Breast epithelium (tissue), 3 donors: ENCODE measurements around the gene FTCDNL1.

ENCODE experiments used
- CTCF ChIP-seq, 3 donors: fragments of 450-650 bp; IDR thresholded peaks; one replicate each; pipeline ENCODE4 v1.5.1; 2016 to 2017; ENCODE audit warnings: antibody characterized with exemption in 3 of 3, mild to moderate bottlenecking in 3 of 3, moderate library complexity in 3 of 3
- POLR2A ChIP-seq: fragments of 450-650 bp; IDR thresholded peaks from one replicate; pipeline ENCODE4 v1.6.1; 2016; ENCODE audit warnings: antibody characterized with exemption, mild to moderate bottlenecking, moderate library complexity
- POLR2AphosphoS5 ChIP-seq, 3 donors: sonication (generic); formaldehyde crosslinking; IDR thresholded peaks; one replicate each; pipeline ENCODE4 v1.6.1; 2017; ENCODE audit warnings: antibody characterized with exemption in 3 of 3

- TF ChIP-seq POLR2AphosphoS5 (IDR thresholded peaks at IDR 0.05) (no peak), CTCF (IDR thresholded peaks at IDR 0.05) (no peak), POLR2A (no peak)
Measured at GRCh38 chr2:199870581-199870980, 19.6 kb upstream of the FTCDNL1 start.
